ENCODE data around the gene KRT85.

The KRT85 gene

GRCh38 chr12:52396656-52397055 is 29.4 kb upstream of the KRT85 start:
- no peaks in the 10 kb centered on the region for H3K9me2 ChIP-seq (replicated peaks; ENCODE audit: insufficient read depth, low read length)
- no peaks in the 10 kb centered on the region for H3K36me3 ChIP-seq (ENCODE audit: low read length)
- H3K27me3 ChIP-seq (ENCODE audit: low read length), result no peaks in the 10 kb centered on the region
- no peak overlapping the region for H3K27ac ChIP-seq (ENCODE audit: low read depth, low read length)
- H3F3A ChIP-seq (ENCODE audit: insufficient read depth), result no peaks in the 10 kb centered on the region
- H2AFZ ChIP-seq (ENCODE audit: low read depth, low read length, severe bottlenecking), result no peak overlapping the region
- H3K9me3 ChIP-seq (ENCODE audit: insufficient read depth, low read length), result no peaks in the 10 kb centered on the region
- H3K4me2 ChIP-seq (ENCODE audit: low read depth, low read length, poor library complexity, severe bottlenecking), result no peak overlapping the region
- H3K79me2 ChIP-seq (ENCODE audit: insufficient read depth, low read length), result no peaks in the 10 kb centered on the region
- H4K20me1 ChIP-seq (ENCODE audit: low read depth, low read length), result no peaks in the 10 kb centered on the region
- H3K4me3 ChIP-seq (ENCODE audit: insufficient read depth, low read length, poor library complexity, severe bottlenecking), result no peak overlapping the region
- no peak for TF ChIP-seq CTCF (IDR thresholded peaks at IDR 0.05; ENCODE audit: insufficient read depth, low read length, poor library complexity, severe bottlenecking)
- TF ChIP-seq EZH2phosphoT487 (conservative IDR thresholded peaks at IDR 0.05; ENCODE audit: low read length), result no peak
- H3K9ac ChIP-seq (ENCODE audit: low read length), result no peak overlapping the region

- H4K20me1 ChIP-seq (ENCODE audit: low read depth, low read length), result no peaks in the 10 kb centered on the region
- no peaks in the 10 kb centered on the region for H3K79me2 ChIP-seq (ENCODE audit: insufficient read depth, low read length)
- no peak overlapping the region for H3K27ac ChIP-seq (ENCODE audit: low read depth, low read length)
- TF ChIP-seq EZH2phosphoT487 (conservative IDR thresholded peaks at IDR 0.05; ENCODE audit: low read length) (no peak), CTCF (IDR thresholded peaks at IDR 0.05; ENCODE audit: insufficient read depth, low read length, poor library complexity, severe bottlenecking) (peak; percentile 44)
- H3K9me3 ChIP-seq (ENCODE audit: insufficient read depth, low read length), result no peaks in the 10 kb centered on the region
- H3K4me2 ChIP-seq (ENCODE audit: low read depth, low read length, poor library complexity, severe bottlenecking), result no peak overlapping the region
- H3K9me2 ChIP-seq (replicated peaks; ENCODE audit: insufficient read depth, low read length), result no peaks in the 10 kb centered on the region
- no peaks in the 10 kb centered on the region for H3F3A ChIP-seq (ENCODE audit: insufficient read depth)
- no peaks in the 10 kb centered on the region for H3K27me3 ChIP-seq (ENCODE audit: low read length)
- no peak overlapping the region for H3K9ac ChIP-seq (ENCODE audit: low read length)
- no peaks in the 10 kb centered on the region for H3K36me3 ChIP-seq (ENCODE audit: low read length)
- no peak overlapping the region for H2AFZ ChIP-seq (ENCODE audit: low read depth, low read length, severe bottlenecking)
- H3K4me3 ChIP-seq (ENCODE audit: insufficient read depth, low read length, poor library complexity, severe bottlenecking), result no peak overlapping the region
Measured at GRCh38 chr12:52395761-52396434, 28.6 kb upstream of the KRT85 start.

- Histone ChIP-seq H3K27me3 (ENCODE audit: low read length) (no peaks in the 10 kb centered on the region), H3F3A (ENCODE audit: insufficient read depth) (no peaks in the 10 kb centered on the region), H3K9ac (ENCODE audit: low read length) (no peak overlapping the region), H3K9me2 (replicated peaks; ENCODE audit: insufficient read depth, low read length) (no peaks in the 10 kb centered on the region), H2AFZ (ENCODE audit: low read depth, low read length, severe bottlenecking) (no peak overlapping the region), H4K20me1 (ENCODE audit: low read depth, low read length) (no peaks in the 10 kb centered on the region), H3K9me3 (ENCODE audit: insufficient read depth, low read length) (no peaks in the 10 kb centered on the region), H3K4me2 (ENCODE audit: low read depth, low read length, poor library complexity, severe bottlenecking) (no peak overlapping the region), H3K4me3 (ENCODE audit: insufficient read depth, low read length, poor library complexity, severe bottlenecking) (no peak overlapping the region), H3K36me3 (ENCODE audit: low read length) (no peaks in the 10 kb centered on the region), H3K79me2 (ENCODE audit: insufficient read depth, low read length) (no peaks in the 10 kb centered on the region), H3K27ac (ENCODE audit: low read depth, low read length) (no peak overlapping the region)
- TF ChIP-seq CTCF (IDR thresholded peaks at IDR 0.05; ENCODE audit: insufficient read depth, low read length, poor library complexity, severe bottlenecking), result no peak
- no peak for TF ChIP-seq EZH2phosphoT487 (conservative IDR thresholded peaks at IDR 0.05; ENCODE audit: low read length)
Measured at GRCh38 chr12:52394836-52395405, 27.6 kb upstream of the KRT85 start.
